Type B pancreatic cell (in vitro differentiated cells): ENCODE measurements around the gene CGNL1. TPM values are rescaled to one million over a fixed set of nuclear protein-coding genes. Genes with fewer than 3 reads are reported as not detected.
A peak's percentile ranks its signal among the peaks of the same experiment; 100 is the strongest.

Source experiments
- DNase-seq: peaks from one replicate; pipeline ENCODE4 v3.0.0; 2021; ENCODE audit warnings: mixed read lengths; ENCODE audit not compliant: unreplicated experiment; ENCODE audit errors: extremely low spot score
- H3K27ac Mint-ChIP-seq: 2 replicates; pipeline ENCODE4 v1.8.0; 2021; ENCODE audit warnings: mild to moderate bottlenecking, mixed read lengths
- H3K27me3 Mint-ChIP-seq: 2 replicates; pipeline ENCODE4 v1.8.0; 2021; ENCODE audit warnings: mixed read lengths
- H3K36me3 Mint-ChIP-seq: 2 replicates; pipeline ENCODE4 v1.8.0; 2021; ENCODE audit warnings: mixed read lengths
- H3K4me1 Mint-ChIP-seq: one replicate; pipeline ENCODE4 v1.8.0; 2021; ENCODE audit warnings: mixed read lengths; ENCODE audit not compliant: unreplicated experiment
- H3K4me3 Mint-ChIP-seq: 2 replicates; pipeline ENCODE4 v1.8.0; 2021; ENCODE audit warnings: mild to moderate bottlenecking, mixed read lengths
- H3K9me3 Mint-ChIP-seq: 2 replicates; pipeline ENCODE4 v1.8.0; 2021; ENCODE audit warnings: mixed read lengths
- total RNA-seq: library from RNA; stranded (reverse); gene quantifications from 2 replicates; pipeline ENCODE4 v1.2.1, GENCODE V29; 2021; ENCODE audit warnings: low replicate concordance
- TF ChIP-seq, protein P1 (sequence below): fragments of 200-600 bp; sonication (generic); conservative IDR thresholded peaks from 2 replicates; pipeline ENCODE4 v1.5.0; 2021; ENCODE audit warnings: antibody characterized with exemption, mild to moderate bottlenecking

CGNL1 gene
- total RNA-seq, 1 donor from 2014 or later, result 11.8 TPM

DNA sequence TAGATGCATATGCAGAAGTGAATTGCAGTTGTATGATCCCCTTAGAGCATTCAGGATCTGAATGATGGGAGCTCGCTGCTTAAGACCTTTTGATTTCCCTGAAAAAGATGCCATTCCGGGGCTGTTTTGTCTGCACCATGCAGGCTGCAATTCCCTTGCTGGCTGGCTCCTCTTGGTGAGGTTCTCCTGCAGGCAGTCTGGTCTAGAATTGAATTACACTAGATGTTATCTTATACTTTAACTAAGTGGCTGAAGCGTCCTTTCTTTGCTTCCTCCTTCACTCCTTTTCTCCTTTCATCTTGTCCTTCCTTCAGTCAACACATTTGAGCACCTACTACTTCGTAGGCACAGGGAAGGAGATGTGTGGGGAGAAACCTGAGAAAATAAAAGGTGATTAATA lies 196.8 kb downstream of the CGNL1 start:
- H3K9me3 Mint-ChIP-seq, result no peaks in the 10 kb centered on the region
- TF ChIP-seq, protein P1, sequence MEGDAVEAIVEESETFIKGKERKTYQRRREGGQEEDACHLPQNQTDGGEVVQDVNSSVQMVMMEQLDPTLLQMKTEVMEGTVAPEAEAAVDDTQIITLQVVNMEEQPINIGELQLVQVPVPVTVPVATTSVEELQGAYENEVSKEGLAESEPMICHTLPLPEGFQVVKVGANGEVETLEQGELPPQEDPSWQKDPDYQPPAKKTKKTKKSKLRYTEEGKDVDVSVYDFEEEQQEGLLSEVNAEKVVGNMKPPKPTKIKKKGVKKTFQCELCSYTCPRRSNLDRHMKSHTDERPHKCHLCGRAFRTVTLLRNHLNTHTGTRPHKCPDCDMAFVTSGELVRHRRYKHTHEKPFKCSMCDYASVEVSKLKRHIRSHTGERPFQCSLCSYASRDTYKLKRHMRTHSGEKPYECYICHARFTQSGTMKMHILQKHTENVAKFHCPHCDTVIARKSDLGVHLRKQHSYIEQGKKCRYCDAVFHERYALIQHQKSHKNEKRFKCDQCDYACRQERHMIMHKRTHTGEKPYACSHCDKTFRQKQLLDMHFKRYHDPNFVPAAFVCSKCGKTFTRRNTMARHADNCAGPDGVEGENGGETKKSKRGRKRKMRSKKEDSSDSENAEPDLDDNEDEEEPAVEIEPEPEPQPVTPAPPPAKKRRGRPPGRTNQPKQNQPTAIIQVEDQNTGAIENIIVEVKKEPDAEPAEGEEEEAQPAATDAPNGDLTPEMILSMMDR, result no peak
- H3K36me3 Mint-ChIP-seq, result no peaks in the 10 kb centered on the region
- H3K4me1 Mint-ChIP-seq, result peaks cover 5% of the 10 kb centered on the region
- DNase-seq, result no peak
- no peak overlapping the region for H3K4me3 Mint-ChIP-seq
- no peak overlapping the region for H3K27ac Mint-ChIP-seq
- H3K27me3 Mint-ChIP-seq, result peaks cover 4% of the 10 kb centered on the region

DNA sequence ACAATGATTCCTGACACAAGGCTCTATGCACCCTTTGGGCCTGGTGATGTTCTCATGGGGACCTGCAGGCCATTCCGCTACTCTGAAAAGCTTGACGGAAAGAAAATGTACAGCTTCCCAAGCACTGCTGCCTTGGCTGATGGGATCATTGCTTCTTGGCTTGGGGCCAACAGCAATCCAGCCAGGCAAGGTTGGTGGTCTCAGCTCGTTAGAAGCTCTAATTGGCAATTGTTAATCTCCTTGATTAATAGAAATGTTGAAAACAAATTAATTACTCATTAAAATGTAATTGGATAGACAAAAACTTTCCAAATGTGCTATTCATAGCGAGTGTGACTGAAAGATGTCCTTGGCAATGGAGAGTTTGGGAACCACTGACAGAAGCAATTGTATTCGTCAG lies 199.1 kb downstream of the CGNL1 start:
- Mint-ChIP-seq H3K4me3 (no peak overlapping the region), H3K9me3 (no peaks in the 10 kb centered on the region), H3K36me3 (no peaks in the 10 kb centered on the region), H3K27ac (no peak overlapping the region), H3K27me3 (peaks cover 5% of the 10 kb centered on the region), H3K4me1 (peaks cover 5% of the 10 kb centered on the region)
- TF ChIP-seq, protein P1, result no peak
- DNase-seq, result no peak

DNA sequence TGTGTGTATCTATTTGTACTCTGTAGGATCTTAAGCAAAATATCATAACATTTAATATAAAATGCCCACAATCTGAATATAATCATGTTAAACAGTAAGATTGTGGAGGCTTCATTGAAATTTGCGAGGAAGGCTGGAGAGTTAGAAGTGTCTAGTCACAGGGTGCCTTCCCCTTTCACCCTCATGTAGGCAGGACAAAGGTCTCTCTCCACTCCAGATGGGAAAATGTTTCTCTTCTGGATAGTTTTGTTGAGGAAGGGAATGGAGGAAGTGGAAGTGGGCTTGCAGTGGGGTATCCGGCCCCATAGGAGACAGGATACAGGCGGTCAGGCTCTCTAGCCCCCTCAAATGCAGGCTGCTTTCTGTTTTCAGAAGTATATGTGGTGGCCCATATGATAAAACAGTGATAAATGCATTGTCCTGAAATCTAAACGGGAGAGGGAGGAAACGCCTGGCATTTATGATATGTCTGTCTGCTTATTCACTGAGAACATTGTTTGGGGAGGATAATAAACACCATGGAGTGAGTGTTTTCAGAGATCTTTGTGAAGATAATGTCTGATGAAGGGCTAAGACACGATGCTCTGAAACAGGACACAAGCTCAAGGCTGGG lies 202.1 kb downstream of the CGNL1 start:
- TF ChIP-seq, protein P1, result no peak
- no peaks in the 10 kb centered on the region for H3K36me3 Mint-ChIP-seq
- peaks cover 1% of the 10 kb centered on the region for H3K4me1 Mint-ChIP-seq
- H3K27me3 Mint-ChIP-seq, result peaks cover 10% of the 10 kb centered on the region
- no peak for DNase-seq
- no peak overlapping the region for H3K4me3 Mint-ChIP-seq
- H3K27ac Mint-ChIP-seq, result no peak overlapping the region
- H3K9me3 Mint-ChIP-seq, result peaks cover 8% of the 10 kb centered on the region

DNA sequence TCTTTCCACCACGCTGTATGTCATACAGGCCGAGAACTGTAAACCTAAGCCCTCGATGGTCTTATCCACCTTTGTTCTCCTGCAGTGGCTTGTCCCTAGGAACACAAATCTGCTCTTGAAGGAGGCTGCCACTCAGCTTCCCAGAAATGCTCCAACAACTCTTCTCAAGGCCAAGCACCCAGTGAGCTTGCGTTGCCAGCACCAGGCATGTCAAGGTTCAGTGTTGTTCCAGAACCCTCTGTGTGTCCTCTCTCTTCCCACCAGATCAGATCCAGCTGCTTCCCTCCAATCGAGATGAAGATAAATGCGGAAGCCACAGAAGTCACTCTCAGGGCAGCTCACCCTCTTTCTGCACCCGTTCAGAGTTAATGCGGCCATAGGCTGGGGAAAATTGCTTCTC lies 204.1 kb downstream of the CGNL1 start:
- H3K27me3 Mint-ChIP-seq, result peaks cover 10% of the 10 kb centered on the region
- peak overlapping the region; percentile 20 for H3K27ac Mint-ChIP-seq

DNA sequence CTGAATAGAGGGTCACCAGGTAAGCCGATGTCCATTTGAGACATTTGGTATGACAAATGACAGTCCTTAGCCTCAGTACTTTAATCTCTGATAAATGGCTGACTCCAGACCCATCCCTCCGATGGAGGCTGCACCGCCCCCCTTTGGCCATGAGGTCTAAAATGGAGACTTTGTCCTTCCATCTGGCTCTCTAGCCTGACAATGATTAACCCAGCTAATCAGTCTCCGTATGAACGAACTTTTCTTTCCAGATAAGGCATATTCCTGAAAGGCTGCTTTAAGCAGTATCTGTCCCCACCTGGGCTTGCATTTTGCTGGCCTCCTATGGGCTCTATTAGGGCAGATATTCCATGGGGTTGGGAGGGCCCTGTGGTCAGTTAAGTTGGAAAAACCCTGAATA lies 204.6 kb downstream of the CGNL1 start:
- H3K4me3 Mint-ChIP-seq, result no peak overlapping the region
- H3K4me1 Mint-ChIP-seq, result no peaks in the 10 kb centered on the region
- no peaks in the 10 kb centered on the region for H3K36me3 Mint-ChIP-seq
- peaks cover 15% of the 10 kb centered on the region for H3K9me3 Mint-ChIP-seq
- TF ChIP-seq, protein P1, result no peak
- peak overlapping the region; percentile 20 for H3K27ac Mint-ChIP-seq
- no peak for DNase-seq
- peaks cover 10% of the 10 kb centered on the region for H3K27me3 Mint-ChIP-seq

More for the DNA sequence above, 204.1 kb downstream of the CGNL1 start:
- DNase-seq, result no peak
- Mint-ChIP-seq H3K9me3 (peaks cover 15% of the 10 kb centered on the region), H3K36me3 (no peaks in the 10 kb centered on the region), H3K4me3 (no peak overlapping the region), H3K4me1 (no peaks in the 10 kb centered on the region)
- TF ChIP-seq, protein P1, result no peak

DNA sequence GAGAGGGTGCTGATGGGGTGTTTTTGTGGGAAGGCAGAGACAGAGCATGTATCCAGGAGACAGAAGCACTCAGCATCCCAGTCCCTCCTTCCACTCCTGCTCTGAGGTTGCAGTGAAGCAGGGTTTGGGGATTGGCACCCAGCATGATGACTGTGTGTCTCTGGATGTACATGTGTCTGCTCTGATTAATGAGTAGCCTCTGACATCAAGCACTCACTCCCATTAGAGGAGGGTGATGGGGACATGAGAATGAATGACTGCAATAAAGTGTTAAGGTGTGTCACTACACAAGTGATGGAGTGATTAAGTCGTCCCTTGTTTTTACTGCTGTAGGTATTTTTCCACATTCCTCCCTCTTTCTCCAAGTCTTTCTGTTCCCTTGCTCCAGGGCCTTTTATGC lies 205.8 kb downstream of the CGNL1 start:
- DNase-seq, result no peak
- Mint-ChIP-seq H3K9me3 (peaks cover 15% of the 10 kb centered on the region), H3K4me3 (no peak overlapping the region), H3K4me1 (no peaks in the 10 kb centered on the region), H3K27me3 (peaks cover 10% of the 10 kb centered on the region), H3K27ac (no peak overlapping the region), H3K36me3 (no peaks in the 10 kb centered on the region)
- TF ChIP-seq, protein P1, result no peak
